HG03196 (cell line): ENCODE measurements around the gene ARPIN.
"Not testable (repeated sequence)": the region's sequence is repeated elsewhere in the genome, so short reads cannot be mapped to it uniquely, and the experiment has no call there.

Experiments
- ATAC-seq: cut with Tn5 transposase; IDR thresholded peaks from one replicate; pipeline ENCODE4 v1.9.1; 2021; ENCODE audit not compliant: unreplicated experiment

The ARPIN gene

GRCh38 chr15:89878323-89878722 is 34.4 kb downstream of the ARPIN start:
- no peak for ATAC-seq

GRCh38 chr15:89877083-89877425 is 35.7 kb downstream of the ARPIN start:
- ATAC-seq = no peak

GRCh38 chr15:89876396-89877082 is 36.2 kb downstream of the ARPIN start:
- no peak for ATAC-seq

- ATAC-seq = no peak
Observed at GRCh38 chr15:89875741-89876140, 37.0 kb downstream of the ARPIN start.

GRCh38 chr15:89874926-89875564 is 37.7 kb downstream of the ARPIN start:
- peak; percentile 73 for ATAC-seq

GRCh38 chr15:89870688-89871288 is 42.0 kb downstream of the ARPIN start:
- ATAC-seq = no peak

- ATAC-seq = no peak
Observed at GRCh38 chr15:89870006-89870405, 42.7 kb downstream of the ARPIN start.

GRCh38 chr15:89869490-89869889 is 43.3 kb downstream of the ARPIN start:
- not testable (repeated sequence) for ATAC-seq

- no peak for ATAC-seq
Observed at GRCh38 chr15:89864958-89865739, 47.6 kb downstream of the ARPIN start.

- ATAC-seq = no peak
Observed at GRCh38 chr15:89863918-89864317, 48.8 kb downstream of the ARPIN start.

GRCh38 chr15:89860891-89861290 is 51.9 kb downstream of the ARPIN start:
- ATAC-seq = no peak

- ATAC-seq = no peak
Observed at GRCh38 chr15:89860431-89860830, 52.3 kb downstream of the ARPIN start.

GRCh38 chr15:89858661-89859458 is 53.9 kb downstream of the ARPIN start:
- no peak for ATAC-seq

GRCh38 chr15:89857673-89858072 is 55.1 kb downstream of the ARPIN start:
- no peak for ATAC-seq

GRCh38 chr15:89855948-89856347 is 56.8 kb downstream of the ARPIN start:
- ATAC-seq = no peak

- not testable (repeated sequence) for ATAC-seq
Observed at GRCh38 chr15:89854863-89855262, 57.9 kb downstream of the ARPIN start.

GRCh38 chr15:89852342-89852995 is 60.3 kb downstream of the ARPIN start:
- ATAC-seq = no peak

- ATAC-seq = peak; percentile 68
Observed at GRCh38 chr15:89851673-89852341, 60.9 kb downstream of the ARPIN start.

- no peak for ATAC-seq
Observed at GRCh38 chr15:89848970-89849292, 63.8 kb downstream of the ARPIN start.

- ATAC-seq = no peak
Observed at GRCh38 chr15:89847101-89847500, 65.7 kb downstream of the ARPIN start.
